GM12873 (cell line): ENCODE data around the gene ZNF346.

Experiments
- TF ChIP-seq, protein P1 (sequence below): IDR thresholded peaks from 2 replicates; pipeline ENCODE4 v1.5.1; 2012; ENCODE audit warnings: low read depth, mild to moderate bottlenecking, moderate library complexity, low read length, control low read depth; ENCODE audit not compliant: insufficient read depth; ENCODE audit errors: missing control alignments

The ZNF346 gene

DNA sequence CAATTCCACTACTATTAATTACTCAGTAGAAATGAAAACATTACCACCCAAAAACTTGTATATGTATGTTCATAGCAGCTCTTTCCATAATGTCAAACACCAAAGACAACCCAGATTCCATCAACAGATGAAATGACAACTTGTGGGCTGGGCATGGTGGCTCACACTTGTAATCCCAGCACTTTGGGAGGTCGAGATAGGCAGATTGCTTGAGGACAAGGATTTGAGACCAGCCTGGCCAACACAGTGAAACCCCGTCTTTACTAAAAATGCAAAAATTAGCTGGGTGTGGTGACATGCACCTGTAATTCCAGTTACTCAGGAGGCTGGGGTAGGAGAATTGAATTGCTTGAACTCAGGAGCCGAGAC lies 27.4 kb upstream of the ZNF346 start:
- TF ChIP-seq, protein P1, sequence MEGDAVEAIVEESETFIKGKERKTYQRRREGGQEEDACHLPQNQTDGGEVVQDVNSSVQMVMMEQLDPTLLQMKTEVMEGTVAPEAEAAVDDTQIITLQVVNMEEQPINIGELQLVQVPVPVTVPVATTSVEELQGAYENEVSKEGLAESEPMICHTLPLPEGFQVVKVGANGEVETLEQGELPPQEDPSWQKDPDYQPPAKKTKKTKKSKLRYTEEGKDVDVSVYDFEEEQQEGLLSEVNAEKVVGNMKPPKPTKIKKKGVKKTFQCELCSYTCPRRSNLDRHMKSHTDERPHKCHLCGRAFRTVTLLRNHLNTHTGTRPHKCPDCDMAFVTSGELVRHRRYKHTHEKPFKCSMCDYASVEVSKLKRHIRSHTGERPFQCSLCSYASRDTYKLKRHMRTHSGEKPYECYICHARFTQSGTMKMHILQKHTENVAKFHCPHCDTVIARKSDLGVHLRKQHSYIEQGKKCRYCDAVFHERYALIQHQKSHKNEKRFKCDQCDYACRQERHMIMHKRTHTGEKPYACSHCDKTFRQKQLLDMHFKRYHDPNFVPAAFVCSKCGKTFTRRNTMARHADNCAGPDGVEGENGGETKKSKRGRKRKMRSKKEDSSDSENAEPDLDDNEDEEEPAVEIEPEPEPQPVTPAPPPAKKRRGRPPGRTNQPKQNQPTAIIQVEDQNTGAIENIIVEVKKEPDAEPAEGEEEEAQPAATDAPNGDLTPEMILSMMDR = no peak

DNA sequence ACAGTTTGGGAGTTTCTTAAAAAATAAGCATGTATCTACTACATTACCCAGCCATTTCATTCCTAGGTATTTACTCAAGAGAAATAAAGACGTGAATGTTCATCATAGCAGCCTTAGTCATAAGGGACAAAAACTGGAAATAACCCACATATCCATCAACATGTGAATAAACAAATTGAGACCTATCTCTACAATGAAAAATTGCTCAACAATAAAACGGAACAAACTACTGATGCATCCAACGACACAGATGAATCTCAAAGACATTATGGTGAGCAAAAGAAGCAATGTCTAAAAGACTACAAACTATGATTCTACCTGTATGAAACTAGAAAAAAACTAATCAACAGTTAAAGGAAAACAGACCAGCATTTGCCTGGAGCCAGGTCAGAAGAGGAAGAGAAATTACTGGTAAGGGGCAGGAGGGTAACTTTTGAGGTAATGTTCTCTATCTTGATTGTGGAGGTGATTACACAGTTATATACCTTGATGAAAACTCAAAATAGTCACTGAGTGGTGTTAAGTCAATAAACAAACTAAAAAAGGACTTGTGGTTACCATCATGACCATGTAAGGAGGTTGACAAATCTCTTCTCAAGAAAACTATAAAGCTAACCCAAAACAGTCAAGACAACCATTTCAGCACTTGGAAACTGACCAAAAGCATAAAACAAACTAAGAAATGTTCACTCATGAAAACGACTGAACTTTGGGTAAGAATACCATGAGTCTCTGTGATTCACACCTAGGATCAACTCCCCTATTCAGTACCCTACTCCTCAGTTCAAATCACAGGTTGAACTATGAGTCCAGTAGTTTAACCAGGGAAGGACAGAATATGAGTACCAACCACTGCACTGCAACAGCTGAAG lies 26.4 kb upstream of the ZNF346 start:
- TF ChIP-seq, protein P1 = no peak

DNA sequence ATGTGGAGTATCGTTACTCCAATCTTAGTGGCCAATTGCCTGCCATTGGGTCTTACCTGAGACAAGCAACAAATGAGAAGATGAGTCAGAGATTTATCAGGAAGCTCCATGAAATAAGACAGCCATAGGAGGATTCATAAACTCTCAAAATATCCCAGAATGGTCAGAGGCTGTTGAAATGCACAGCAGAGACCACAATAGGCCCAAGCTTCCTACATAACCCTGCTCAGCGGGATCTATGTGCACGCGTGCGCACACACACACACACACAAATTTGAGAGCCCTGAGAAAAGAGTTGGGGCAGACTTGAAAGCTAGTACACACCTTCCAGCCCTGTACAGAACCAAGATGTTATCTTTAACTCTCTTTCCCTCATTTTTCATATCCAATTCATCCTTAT lies 25.7 kb upstream of the ZNF346 start:
- TF ChIP-seq, protein P1 = no peak

DNA sequence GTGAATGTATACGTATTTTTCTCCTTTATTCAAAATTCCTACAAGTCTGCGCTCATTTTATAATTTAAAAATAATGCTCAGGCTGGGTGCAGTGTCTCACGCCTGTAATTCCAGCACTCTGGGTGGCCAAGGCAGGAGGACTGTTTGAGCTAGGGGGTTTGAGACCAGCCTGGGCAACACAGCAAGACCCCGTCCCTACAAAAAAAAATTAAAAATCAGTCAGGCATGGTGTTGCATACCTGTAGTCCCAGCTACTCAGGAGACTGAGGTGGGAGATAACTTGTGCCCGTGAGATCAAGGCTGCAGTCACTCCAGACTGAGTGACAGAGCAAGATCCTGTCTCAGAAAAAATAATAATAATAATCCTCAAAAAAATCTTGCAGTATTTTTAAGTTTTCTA lies 23.7 kb upstream of the ZNF346 start:
- TF ChIP-seq, protein P1 = no peak

DNA sequence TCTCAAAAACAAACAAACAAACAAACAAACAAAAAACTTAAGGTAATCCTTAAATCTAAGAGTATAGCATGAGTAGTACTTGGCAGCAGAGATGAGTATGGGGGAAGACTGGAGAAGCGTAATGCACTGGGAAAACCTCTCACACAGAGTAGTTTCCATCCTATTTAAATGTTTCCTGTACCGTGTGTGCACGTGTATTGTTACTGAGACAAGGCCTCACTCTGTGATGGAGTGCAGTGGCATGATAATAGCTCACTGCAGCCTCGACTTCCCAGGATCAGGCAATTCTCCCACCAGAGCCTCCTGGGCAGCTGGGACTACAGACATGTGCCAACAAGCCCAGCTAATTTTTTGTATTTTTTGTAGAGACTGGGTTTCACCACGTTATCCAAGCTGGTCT lies 18.8 kb upstream of the ZNF346 start:
- TF ChIP-seq, protein P1 = no peak

DNA sequence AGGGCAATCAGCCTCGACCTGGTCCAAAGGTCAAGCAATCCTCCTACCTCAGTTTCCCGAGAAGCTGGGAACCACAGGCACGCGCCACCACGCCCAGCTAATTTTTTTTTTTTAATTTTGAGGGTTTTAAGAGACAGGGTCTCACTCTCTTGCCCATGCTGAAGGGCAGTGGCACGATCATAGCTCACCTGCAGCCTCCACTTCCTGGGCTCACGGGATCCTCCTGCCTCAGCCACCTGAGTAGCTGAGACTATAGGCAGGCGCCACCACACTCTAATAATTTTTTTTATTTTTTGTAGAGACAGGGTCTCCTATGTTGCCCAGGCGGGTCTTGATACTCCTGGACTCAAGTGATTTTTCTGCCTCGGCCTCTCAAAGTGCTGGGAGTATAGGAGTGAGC lies 17.5 kb upstream of the ZNF346 start:
- TF ChIP-seq, protein P1 = no peak

DNA sequence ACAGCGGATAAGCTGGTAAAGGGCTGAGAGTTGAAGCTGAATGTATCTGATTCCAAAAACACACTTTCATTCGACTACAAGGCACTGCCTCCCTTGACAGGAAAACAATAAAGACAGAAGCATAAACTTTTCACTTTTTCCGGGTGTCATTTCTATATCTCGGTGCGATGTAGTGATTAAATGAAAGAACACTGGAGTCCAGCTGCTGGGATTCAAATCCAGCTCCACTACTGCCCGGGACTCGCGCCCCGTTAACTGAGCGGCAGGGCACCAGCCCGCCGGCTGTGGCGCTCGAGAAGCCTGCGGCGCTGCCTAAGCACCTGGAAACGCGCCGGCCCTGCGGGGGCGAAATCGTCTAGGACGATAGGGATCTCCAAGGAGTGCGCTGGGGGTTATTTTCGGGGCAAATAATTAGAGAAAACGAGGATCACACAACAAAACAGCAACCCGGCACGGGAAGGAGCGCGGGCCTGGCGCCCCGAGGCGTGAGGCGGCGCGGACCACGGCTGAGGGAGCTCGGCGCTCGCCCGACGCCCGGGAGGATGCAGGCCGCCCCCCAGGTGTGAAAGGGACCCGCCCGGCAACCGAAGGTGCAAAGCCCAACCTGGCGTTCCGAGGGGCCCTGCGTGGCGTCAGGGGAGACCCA lies 16.8 kb upstream of the ZNF346 start:
- TF ChIP-seq, protein P1 = peak; percentile 65
